Measurements from ENCODE around the gene ATXN7L1.
A peak's percentile ranks its signal among the peaks of the same experiment; 100 is the strongest.
"Not testable (repeated sequence)": the region's sequence is repeated elsewhere in the genome, so short reads cannot be mapped to it uniquely, and the experiment has no call there.

Gene ATXN7L1

DNA sequence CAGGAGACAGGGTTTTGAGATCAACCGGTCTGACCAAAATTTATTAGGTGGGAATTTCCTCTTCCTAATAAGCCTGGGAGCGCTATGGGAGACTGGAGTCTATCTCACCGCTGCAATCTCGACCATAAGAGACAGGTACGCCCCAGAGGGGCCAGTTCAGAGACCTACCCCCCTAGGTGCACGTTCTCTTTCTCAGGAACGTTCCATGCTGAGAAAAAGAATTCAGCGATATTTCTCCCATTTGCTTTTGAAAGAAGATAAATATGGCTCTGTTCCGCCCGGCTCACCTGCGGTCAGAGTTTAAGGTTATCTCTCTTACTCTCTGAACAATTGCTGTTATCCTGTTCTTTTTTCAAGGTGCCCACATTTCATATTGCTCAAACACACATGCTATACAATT lies 179.2 kb downstream of the ATXN7L1 start:
- not testable (repeated sequence) for DNase-seq

DNA sequence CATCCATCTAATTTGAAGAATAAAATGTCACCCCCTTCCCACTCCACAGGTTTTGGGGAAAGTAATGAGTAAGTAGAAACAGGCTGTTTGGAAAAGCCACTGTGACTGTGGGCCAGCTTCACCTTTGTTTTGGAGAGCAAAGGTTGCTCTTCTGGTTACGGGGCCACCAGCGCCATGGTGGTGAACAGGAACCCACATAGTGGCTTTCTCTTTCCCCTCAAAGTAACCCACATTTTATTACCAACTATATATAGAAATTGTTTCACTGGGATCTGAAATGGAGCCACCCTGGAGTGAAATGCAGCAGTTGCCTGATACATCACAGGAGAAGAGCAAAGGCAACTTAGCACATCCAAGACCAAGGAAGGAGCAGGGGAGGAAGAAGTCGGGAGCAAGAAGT lies 182.8 kb downstream of the ATXN7L1 start:
- no peak for DNase-seq

DNA sequence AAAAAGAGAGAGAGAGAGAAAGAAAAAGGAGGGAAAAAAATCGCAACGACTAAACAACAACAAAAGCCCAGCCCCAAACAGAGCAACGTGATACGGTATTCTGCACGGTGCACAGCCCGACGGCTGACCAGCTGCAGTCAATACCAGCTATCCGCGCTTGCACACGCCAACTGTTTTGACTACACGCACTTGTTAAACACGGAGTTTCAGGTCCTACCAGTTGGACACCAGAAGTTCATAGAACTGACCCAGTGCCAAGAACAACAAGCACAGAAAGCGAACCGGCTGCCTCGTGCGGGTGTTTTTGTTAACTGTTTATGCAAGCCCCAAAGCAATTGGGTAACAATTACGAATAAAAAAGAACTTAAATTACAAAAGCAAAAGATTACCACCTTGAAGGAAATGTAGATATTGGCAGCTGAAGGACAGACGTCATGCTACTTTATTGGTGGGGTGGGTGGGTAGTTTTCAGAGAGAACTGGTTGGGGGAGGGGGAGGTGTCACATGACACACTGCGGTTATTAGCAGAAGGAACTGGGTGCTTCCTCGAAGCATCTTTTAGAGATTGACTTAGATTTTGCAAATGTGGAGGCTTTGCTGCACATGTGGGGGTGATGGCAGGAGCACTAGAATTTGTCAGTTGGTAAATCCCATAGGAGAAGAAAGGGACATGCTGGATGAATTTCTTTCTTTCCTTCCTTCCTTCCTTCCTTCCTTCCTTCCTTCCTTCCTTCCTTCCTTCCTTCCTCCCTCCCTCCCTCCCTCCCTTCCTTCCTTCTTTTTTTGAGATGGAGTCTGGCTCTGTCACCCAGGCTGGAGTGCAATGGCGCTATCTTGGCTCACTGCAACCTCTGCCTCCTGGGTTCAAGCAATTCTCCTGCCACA lies 184.5 kb downstream of the ATXN7L1 start:
- DNase-seq, result peak; percentile 61

DNA sequence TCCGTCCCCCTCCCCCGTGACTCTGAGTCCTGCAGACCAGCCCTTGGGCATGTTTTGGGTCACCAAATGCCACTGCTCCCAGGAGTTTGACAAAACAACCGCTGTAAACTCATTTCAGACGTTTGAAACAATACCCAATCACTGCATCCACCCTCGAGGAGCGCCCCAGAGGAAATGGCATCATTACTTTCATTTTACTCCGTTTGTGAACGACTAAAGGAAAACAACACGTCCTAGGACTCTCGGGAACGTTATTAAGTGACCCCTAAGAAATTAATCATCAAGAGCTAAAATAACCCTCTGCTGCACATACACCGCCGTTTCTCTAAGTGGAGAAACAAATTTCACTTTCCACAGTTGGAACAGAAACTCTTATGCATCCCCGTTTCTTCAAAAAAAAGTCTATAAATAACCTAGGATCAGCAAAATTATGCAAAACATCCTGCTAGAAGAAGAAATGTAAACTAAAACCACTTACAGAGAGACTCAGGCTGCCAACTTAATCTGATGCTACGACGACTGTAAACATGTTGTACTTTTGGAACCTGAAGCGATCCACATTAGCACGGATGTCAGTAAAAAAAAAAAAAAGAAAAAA lies 185.2 kb downstream of the ATXN7L1 start:
- DNase-seq, result no peak

DNA sequence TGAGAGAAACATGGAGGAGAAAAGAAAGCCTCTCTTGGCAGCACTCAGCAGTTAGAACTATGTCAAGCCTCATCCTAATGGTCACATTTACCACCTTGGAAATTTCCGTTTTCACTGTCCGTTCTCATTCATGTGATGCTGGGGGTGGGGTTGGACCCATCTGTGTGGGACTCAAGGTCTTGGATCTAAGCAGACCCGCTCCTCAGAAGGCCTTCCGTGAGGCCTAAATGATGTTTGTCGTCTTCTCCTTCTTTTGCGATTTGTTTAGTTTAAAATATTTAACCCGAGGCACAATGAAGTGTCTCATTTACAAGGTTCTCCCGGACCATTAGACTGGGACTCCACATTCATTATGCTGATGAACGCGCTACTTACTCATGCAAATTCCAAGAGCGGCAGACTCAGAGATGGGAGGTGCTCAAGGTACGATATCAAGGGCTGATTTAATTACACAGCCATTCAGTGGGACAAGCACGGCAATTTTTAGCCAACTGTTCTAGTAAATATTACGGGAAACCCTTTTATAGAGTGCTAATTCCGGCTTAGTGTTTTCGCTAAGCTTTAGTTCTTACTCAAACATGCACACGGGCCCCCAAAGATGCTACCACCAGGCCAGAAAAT lies 186.0 kb downstream of the ATXN7L1 start:
- DNase-seq, result no peak

DNA sequence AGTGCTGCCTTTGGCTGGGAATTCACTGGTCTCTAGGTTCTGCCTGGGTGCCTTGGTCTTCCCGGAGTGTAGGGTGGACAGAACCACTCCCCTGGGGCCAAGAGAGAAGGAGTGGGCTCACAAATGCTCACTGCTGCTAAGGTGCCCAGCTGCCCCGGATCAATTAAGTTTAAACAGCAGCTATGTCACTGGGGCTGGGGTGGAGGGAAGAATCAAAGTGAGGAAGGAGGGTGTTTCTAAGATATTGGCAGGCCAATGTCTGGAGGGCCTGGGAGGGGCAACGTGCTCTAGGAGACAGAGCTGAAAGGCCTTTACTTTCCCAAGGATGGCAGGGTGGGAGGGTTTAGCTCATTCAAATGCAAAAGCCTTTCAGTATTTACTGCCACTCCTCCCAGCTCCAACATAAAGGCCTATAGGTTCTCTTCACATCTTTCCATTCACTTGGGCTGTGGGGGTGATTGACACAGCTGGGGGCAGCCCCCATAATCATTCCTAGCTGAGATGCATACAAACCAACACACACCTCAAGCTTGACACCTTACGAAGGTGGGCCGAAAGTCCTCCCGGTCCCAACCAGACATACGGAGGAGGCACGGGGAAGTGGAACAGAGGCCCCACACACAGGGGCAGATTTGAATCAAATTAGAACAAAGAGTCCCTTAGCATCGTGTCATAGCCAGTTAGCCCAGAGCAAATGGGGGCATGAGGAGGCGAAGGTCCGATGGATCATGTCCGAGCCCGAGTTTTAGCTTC lies 187.2 kb downstream of the ATXN7L1 start:
- no peak for DNase-seq

DNA sequence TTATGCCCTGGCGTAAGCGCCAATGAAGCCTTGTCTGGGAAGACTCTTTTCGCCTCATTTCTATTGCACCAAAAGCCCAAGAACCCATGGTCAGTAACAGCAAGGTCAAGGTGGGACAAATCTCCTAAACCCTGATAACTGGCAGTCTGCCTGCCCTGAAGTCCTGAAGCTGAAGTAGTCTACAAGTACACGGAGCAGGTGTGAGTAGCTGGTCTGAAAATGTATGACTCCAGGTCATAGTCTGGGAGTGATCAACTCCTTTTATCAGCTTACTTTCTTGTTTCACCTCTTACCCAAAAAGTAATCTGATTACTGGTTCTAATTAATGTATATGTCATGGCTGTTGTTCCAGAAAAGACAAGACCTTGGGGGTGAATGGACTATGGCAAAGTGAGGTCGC lies 187.8 kb downstream of the ATXN7L1 start:
- DNase-seq, result no peak

DNA sequence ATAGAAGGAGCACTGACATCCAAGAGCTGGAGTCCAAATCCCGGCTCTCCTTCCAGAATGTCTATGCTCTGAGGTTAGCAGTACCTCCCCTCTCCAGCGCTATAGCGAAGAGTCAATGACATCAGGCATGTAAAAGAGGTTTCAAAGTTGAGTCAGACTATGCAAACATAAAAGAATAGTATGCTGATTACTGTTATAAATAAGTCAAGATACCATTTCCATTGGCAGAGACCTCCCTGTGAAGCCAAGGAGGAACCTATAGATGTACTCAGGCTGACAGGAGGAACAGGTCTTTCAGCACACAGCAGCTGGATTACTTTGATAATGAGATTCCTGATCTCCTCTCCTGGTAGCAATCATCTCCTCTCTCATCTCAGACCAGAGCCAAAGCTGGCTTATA lies 191.2 kb downstream of the ATXN7L1 start:
- no peak for DNase-seq

DNA sequence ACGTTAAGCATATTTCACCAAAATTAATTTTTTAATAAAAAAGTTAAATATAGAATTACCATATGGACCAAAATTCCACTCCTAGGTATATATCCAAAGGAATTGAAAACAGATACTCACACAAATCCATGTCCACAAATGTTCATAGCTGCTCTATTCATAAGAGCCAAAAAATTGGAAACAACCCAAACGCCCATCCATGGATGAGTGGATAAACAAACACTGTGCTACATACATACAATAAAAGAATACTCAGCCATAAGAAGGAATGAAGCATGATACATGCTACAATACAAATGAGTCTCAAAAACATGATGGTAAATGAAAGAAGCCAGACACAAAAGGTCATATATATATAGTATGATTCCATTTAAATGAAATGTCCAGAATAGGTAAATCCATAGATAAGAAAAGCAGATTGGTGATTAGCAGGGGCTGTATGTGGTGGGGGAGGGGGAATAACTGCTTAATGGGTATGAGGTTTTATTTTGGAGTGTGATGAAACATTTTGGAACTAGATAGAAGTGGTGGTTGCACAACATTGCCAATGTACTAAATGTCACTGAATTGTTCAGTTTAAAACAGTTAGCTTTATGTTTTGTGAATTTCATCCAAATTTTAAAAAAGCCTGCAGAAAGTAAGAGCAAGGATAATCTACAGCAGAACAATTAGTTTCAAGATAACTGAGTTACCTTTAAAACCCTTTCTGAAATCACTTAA lies 193.9 kb downstream of the ATXN7L1 start:
- DNase-seq, result peak; percentile 87

DNA sequence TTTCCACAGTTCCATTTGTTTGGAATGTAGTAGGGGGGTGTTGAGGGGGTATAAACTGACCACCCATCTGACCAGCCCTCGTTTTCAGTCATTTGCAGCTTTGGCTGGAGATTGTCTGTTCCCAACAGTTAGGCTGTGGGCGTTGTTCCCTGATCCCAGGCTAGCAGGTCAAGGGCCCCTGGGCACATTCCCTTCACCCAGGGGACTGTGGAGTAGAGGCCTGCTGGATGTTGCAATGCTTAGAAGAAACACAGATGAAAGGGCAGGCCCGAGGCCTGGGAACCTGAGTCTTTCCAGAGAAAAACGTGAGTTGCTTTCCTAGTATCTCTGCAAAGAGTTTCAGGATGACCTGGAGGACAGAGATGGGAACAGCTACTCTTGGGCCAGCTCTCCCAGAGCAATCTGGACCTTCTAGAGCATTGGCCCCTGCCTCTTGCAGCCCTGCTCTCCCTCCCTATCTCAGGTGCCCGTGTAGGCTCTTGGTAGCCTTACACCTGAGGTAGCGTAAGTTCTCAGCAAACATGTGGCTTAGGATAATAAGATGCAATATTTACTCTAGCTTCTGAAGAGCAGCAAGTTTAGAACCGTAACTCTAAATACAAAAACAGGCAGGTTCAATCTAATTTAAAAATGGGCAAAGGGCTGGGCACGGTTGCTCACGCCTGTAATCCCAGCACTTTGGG lies 195.8 kb downstream of the ATXN7L1 start:
- DNase-seq, result no peak

DNA sequence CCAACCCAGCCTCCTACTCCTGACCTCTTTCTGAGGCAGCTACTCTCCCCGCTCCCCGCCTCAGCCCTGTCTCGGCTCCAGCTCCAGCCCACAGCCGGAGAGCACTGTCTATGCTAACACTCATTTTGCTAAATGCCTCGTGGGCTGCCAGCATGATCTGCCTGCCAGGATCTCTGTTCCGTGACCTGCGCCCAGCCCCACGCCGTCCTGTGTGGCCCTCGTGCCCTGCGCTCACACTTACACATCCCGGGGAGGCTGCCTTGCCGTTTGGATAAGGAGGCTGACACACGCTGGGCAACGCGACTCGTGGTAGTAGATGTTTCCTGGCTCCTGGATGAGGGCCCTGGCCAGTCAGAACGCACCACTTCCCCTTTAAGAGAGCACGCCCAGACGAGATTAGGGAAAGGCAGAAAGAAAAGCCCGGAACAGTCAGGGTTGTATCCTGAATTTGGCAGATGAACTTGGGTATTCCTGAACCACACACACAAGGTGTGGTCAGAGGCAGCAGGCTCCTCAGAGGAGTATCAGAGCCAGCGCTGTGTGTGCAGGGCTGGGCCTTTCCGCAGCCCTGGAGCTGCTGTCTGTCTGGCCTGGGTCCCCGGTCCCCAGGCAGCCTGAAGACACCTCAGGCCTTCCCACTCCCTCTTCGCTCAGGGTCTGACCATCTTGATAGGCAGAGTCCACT lies 197.4 kb downstream of the ATXN7L1 start:
- no peak for DNase-seq

DNA sequence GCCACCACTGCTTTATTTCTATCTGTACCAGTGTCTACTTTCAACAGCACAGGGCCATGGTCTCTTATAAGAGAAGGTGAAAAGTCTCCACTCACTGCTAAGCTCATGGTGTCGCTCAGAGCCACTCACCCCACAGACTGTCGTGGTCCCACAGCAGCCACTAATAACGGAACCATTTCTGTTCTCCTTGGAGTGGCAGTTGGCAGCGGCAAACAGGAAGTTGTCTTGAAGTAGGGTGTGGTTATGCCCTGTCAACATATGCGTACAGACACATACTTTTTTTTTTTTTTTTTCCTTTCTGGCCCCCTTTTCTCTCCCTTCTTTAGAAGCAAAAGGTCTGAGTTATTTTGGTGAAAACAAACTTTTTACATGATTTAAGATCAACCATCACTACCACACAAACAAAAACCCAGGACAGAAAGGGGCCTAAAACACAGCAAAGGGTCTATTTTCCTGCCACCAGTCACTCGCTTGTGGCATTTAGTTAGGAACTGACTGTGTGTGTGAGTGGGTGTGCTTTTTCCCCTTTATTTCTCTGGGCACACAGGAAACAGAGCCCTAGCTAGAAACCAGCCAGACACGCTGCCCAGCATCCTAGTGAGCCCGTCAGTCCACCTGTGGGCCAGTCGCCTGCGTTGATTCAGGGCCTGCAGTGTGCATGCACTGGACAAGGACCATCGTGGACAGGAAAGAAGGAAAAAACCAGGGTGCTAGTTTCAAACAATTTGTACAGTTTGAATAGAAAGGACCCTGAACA lies 198.4 kb downstream of the ATXN7L1 start:
- peak; percentile 34 for DNase-seq

DNA sequence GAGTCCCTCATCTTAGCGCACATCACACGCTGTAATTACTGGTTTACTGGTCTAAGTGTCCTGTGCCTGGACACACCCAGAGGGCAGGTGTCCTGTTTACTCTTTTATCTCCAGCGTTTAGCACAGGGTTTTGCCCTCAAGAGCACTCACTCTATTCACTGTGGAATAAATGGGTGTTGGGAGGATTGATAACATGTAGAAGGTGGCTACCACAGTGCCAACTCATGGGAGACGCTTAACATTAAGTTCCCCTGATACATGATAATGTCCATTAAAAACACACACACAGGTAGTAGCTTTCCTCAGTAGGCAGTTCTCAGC lies 199.0 kb downstream of the ATXN7L1 start:
- DNase-seq, result peak; percentile 35

DNA sequence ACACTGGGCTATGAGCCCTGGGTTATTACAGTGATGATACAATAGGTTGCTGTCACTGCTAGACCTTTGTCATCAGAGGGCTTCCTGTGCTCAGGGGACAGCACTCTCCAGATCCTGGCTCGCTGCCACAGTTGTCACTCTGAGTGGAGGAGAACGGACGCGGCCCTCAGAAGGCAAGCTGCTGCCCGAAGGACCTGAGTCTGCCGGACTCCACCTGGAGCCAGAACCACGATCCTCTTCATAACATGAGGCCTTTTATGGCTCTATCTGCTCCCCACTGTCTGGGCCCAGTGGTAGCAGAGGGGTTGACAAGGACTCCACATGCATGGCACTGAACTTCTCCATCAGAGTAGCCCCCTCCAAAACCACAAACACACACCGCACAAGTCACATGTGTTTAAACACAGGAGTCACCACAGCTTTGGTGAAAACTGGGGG lies 200.4 kb downstream of the ATXN7L1 start:
- peak; percentile 92 for DNase-seq

DNA sequence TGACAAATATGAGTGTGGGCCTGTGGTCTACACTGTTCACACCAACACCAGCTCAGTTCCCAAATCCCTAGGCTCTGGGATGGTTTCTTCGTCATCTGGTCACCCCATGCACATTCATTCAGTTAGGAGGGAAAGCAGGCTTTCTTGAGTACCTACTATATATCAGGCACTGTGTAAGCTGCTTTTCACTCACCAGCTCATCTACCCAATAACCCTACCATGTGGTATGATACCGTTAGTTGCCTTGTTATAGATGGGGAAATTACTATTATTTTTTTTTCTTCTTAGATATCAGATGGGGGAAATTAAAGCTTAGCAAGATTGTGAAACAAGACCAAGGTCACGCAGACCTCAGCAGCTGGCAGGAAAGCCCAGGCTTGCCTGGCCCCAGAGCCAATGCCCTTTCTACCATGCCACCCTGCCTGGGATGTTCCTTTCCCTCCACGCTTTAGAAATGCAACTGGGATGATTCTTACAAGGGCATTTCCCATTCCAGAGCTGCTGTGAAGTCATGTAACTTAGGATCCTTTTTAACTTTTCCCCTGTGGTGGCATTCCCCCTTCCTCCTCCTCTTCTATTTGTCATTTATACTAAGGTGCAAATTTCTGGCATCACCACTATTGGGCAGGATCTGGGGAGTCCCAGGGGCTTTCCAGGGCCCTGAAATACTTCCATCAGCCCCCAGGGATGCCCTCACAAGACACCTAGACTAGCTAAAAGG lies 202.0 kb downstream of the ATXN7L1 start:
- DNase-seq, result no peak

DNA sequence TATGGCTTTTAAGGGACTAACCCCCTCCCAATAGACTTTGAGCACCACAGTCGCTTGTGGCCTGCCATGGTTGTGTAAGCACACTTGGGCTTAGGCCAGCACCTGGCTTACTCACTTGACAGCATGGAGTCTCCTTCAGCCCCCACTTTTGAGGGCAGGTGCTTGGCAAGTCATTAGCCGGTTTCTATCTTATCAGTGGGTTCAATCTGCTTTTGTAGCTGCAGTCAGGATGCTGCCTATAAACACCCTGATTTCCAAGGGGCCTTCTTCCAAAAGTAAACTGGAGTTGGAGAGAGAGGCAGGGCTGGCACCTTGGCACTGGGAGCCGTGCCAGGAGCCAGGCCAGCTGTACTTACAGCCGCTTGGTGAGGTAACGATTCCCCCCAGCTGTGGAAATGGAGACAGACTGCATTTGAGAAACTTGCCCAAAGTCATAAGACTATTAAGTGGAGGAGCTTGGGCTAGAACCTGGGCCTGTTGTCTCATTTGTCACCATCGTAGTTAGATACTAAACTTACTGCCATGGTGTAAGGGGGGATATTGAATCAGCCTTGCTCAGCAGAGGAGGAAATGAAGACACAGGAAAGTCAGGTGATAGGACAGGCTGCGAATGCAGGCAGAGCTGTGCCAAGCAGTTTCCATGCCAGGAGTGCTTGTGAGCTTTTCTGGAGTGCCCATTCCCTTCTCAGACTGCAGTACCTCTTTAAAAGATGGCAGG lies 202.9 kb downstream of the ATXN7L1 start:
- DNase-seq, result peak; percentile 92

DNA sequence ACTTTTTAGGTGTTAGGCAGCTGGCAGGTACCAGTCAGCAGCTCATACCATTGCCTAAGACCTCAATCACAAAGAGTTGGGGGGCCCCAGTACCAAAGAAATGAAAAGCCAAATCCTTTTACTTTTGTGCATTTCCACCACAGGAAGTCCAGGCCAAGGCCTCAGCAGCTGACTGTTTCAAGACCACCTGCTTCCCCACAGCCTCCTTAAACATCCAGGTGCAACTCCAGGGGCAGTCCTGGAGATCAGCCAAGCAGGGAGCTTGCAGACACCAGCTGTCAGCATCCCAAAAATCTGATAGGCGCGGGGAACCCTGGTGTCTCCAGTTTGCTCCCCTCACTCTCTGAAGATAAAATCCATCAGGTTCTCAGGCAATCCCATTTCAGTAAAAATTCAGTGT lies 203.6 kb downstream of the ATXN7L1 start:
- peak; percentile 28 for DNase-seq

DNA sequence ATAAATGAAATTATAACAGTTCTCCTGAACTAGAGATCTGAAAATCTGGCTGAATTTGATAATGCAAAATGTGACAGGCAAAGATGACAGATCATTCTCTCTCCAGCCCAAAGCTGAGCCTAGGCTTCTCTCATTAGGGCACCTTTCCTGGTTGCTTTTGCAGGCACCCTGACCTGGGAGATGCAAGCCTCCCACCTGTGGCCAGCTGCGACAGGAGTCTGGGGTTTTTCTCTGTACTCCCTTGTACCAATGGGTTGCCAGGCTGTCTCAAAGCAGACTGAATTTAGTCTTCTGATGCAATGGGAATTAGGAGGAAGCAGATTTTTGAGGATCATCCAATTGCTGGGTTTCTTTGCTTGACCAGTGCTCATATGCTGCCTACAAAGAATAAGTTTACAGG lies 210.1 kb downstream of the ATXN7L1 start:
- no peak for DNase-seq

DNA sequence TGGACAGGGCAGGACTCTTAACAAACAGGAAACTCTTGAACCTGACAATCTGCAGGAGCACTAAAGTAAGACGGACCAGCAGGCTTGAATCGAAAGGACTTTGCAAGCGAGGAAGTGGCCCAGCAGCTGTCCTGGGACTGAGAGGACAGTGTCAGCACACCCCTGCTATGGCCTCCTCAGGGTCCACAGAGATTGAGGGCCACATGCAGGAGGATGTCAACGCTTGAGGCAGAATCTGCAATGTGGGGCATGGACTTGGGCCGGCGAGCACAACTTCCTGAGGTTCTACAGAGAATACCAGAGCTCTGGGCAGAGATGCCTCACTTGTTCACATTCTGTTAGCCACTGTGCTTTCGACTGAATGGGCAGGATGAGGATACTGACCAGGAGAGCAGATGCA lies 210.7 kb downstream of the ATXN7L1 start:
- DNase-seq, result no peak
